Activated CD4-positive, alpha-beta T cell treated with anti-CD3 and anti-CD28 coated beads, Interleukin-2, amount 50 U/mL, for 16 hours (primary cell): ENCODE measurements around the gene ARAP3.
A peak's percentile ranks its signal among the peaks of the same experiment; 100 is the strongest.

ENCODE experiments used
- DNase-seq: peaks from one replicate; pipeline ENCODE4 v3.0.0-alpha.2; 2020

Gene ARAP3

DNA sequence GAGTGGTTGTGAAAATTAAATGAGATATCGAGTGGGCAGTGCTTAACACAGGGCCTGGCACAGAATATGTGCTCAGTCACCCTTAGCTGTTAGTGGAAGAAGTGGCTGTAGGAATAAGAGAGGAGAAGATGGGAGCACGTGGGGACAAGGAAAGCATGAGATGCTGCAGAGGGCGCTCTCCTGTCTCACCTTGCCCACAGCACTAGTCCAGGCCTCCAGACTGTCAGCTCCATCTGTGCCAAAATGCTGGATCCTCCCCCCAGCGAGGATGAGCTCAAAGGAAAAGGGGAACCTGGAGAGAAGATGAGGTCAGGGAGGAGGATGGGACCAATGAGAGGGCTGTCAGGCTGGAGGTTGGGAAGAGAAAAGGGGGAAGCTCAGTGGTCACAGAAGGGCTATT lies 12.5 kb downstream of the ARAP3 start:
- DNase-seq: no peak

- no peak for DNase-seq
These were observed 13.3 kb downstream of the ARAP3 start for GRCh38 chr5:141668601-141669265.

DNA sequence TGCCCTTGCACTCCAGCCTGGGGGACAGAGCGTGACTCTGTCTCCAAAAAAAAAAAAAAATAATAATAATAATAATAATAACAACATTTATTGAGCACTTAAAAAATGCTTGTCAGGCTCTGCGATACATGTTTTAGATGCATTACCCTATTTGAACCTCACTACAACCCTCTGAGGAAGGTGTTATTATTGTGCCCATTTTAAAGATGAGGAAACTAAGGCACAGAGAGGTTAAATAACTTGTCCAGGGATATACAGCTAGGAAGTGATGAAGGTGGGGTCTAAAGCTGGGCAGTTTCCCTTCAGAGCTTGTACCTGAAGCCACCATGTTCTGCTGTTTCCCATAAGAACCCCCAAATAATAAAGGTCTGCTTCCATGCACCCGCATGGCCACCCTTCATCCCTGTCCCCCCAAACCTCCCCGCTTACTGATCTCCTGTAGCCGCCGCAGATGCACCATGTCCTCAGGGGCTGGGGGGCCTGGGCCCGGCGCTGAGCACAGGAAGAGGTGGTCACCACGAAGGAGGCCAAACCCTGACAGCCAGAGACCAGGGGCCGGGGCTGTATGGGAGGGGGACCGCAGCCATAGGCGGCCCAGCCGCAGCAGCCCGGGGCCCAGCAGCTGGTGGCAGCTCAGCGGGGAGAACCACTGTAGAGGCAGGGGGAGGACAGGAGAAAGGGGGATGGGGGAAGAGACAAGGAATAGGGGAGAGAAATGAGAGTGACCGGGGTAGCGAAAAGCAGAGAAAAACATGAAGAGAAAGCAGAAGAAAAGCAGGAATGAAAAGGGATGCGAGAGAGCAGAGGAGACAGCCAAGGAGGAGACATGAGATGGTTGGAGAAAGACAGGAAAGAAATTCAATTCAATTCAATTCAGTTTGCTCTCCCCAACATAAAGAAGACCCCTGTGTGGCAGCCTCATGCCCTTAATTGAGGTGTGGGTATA lies 15.8 kb downstream of the ARAP3 start:
- DNase-seq: no peak

GRCh38 chr5:141664733-141665461 lies 17.1 kb downstream of the ARAP3 start:
- peak; percentile 76 for DNase-seq

DNA sequence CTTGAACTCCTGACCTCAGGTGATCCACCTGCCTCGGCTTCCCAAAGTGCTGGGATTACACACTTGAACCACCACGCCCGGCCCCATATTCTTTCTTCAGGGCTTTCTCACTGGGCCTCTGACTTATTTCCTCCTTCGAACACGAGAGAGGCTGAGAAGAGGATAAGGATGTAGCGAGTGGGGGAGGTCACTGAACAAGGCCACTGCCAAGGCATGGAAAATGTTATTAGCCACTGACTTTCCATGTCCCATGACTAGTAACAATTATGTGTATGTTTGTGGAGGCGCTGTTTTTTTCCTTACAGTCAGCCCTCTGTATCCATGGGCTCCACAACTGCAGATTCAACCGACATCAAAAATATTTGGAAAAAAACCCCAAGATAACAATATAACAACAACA lies 18.5 kb downstream of the ARAP3 start:
- DNase-seq: no peak

DNA sequence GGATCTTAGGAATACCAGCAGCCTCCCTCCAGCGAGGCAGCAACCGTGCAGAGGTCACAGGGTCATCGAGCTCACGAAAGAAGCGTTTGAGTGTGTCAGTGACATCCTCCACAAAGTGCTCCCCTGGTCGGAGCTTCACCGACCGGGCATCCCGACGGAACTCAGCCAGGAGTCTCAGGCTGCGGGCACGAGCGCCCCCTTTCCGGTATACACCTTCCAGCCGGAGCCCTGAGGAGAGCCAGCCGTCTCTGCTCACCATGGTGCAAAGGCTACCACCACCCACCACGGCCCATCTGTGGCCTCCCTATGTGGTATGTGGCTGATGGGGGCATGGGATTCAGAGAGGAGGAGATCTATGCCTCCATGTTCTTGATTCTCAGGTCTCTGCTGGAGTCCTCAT lies 20.0 kb downstream of the ARAP3 start:
- DNase-seq: no peak

DNA sequence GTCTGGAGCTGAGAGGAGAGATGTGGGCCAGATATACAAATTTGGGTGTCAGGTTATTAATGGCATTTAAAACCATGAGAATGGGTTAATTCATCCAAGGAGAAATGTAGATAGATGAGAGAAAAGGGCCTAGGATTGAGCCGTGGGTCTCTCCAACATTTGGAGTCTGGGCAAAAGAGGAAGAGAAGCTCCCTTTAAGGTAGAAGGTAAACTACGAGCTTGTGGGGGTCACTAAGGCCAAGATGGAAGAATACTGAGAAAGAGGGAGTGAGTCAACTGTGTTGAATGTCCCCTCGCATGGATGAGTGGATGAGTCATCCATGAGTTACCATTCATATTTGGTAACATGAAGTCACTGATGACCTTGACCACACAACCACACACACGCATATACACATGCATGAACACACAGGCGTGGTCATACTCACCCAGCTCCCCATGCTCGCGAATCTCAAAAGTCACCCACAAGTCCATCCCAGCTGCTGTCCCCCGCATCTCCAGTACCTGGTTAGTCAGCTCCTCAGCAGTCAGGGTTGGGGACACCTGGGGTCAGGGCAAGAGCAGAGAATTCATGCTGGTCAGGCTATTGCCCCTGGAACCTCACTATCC lies 24.0 kb downstream of the ARAP3 start:
- DNase-seq: peak; percentile 18

DNA sequence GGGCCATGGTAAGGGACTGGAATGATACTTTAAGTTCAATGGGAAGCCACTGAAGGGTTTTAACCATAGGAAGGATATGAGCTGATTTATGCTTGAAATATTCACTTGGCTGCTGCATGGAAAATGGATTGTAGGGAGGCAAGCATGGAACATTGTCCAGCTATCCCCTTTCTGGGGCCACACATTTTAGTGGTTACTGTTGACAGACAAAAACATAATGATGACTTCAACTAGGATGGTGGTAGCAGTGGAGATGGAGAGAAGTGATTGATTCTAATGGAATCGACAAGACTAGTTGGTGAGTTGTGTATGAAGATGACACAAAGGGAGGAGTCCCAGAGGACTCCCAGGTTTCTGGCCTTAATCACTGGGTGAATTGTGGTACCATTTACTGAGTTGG lies 24.6 kb downstream of the ARAP3 start:
- no peak for DNase-seq

GRCh38 chr5:141656396-141656795 lies 25.6 kb downstream of the ARAP3 start:
- no peak for DNase-seq

DNA sequence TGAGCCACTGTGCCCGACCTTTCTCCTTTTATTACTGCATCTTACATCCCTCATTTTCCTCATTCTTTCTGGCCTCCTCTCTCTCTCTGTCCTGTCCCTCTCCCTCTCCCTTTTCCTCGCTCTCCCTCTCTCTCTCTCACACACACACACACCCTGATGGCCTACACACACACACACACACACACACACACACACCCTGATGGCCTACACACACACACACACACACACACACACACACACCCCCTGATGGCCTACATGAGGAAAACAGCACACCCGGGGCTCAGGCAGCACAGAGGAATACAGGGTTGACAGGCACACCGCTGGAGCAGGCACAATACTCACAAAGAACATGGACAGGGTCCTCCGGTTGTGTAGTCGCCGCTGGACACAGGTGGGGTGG lies 27.0 kb downstream of the ARAP3 start:
- no peak for DNase-seq

GRCh38 chr5:141654298-141654697 lies 27.7 kb downstream of the ARAP3 start:
- DNase-seq: no peak

- DNase-seq: no peak
These were observed 30.3 kb downstream of the ARAP3 start for GRCh38 chr5:141651728-141652105.

DNA sequence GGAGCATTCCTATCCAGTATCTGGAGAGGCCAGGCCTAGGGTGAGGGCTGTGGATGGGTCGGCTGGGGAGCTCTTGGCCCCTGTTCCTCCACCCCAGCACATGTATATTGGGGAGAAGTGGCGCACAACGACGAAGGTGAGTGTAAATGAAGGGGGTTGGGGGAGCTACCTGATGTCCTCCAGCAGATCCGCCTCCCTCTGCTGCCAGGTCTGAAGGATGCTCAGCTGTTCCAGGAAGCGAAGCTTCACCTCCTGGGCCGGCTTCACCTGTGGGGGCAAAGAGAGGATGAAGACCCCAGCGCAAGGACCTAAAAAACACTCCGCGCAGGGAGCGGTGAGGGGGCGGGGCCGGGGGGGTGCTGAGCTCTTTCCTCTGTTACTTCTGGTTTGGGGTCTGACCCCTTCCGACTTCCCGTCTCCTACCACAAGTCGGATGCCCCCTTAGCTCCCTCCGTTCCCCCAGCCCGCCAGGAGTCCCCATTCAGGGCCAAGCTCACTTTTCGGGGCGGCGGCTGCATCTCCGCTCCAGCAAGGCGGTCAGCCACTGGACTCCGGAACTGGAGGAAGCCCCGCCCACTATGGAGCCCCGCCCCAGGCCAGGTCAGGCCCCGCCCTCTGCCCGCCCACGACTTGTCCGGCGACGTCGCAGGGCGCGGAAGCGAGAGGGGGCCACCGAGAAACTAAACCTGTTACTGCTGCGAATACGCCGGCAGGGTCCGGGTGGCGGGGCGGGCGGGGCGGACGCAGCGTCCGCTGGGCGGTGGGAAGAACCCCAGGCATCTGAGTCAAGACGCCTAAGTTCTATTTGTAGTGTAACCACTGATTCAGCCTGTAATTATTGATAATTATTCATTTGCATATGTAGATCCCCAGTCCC lies 30.9 kb downstream of the ARAP3 start, which contains the start of gene FCHSD1:
Gene FCHSD1 (minus strand): TSS at position 568 of the 877 bp plus-strand sequence. CDS start 50 bp downstream, at position 518.
- DNase-seq: peak; percentile 90

DNA sequence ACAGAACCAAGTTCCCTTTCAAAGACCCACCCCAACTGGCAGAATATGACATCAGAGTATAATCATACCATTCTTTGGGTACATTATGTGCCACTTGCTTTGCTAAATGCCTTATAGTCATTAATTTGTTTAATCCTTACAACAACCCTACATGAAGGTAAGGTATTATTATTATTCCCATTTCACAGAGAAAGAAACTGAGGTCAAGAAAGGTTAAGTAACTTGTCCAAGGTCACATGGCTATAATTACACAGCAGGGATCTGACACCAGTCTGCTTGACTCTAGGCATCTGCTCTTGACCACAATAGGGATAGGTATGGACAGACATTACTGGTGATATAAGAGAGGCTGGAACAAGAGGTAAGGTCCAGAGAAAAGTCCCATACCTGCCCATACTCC lies 32.1 kb downstream of the ARAP3 start:
- DNase-seq: no peak

GRCh38 chr5:141649056-141649688 lies 32.9 kb downstream of the ARAP3 start:
- DNase-seq: no peak

DNA sequence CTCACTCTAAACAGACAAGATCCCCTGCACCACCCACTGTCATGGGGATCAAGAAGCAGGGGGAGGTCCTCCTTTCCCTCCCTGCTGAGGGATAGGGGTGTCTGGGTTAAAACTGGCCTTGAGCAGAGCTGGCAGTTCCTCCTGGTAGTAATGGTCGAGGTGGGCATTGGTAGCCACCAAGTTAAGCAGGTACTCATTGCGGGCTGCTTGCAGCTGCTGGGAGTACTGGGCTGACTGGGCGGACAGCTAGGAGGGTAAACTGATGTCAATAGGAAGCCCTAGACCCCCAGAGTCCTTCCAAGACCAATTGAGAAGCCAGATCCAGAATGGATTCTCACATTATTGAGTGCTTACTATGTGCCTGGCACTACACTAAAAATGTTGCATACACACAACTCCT lies 34.2 kb downstream of the ARAP3 start:
- DNase-seq: no peak

- no peak for DNase-seq
These were observed 34.8 kb downstream of the ARAP3 start for GRCh38 chr5:141647242-141647641.

DNA sequence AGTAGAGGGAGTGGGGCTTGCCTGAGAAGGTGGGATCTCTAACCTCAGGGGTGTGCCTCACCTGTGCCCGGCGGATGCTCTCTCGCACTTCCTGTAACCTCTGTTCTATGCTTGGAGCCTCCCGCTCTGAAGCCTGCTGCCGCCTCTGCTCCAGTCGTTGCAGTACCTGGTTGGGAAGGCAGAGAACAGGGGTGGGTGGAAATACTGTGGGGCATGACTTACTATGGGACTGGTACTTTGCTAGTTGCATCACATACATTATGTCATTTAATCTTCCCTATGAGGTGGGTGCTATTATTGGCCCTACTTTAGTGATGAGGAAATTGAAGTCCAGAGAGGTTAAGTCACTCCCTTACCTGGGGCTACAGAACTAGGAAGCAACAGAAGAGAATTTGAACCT lies 36.0 kb downstream of the ARAP3 start:
- DNase-seq: no peak

- DNase-seq: peak; percentile 80
These were observed 40.3 kb downstream of the ARAP3 start for GRCh38 chr5:141641634-141642267.

DNA sequence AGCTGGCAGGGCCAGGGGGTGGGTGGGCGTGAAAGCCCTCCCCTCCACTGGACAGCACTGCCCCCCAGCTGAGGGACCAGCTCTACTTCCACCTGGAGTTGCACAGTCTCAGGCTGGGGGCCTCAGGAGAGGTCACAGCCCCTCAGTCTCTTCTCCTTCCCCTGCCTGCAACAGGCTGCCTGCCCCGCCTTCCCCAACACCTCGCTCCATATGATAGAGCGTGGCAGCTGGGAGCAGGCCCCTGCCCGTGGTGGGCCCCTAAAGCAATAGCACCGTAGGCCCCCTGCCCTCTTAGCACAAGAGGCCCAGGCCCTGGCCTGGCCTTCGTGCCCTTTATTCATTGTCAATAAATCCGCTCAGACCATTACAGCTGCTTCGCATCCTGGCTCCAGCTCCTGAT lies 41.3 kb downstream of the ARAP3 start:
- DNase-seq: no peak

GRCh38 chr5:141640051-141640415 lies 42.0 kb downstream of the ARAP3 start:
- DNase-seq: no peak
